ENCODE results near the gene SYT3.
"Not testable (repeated sequence)": the region's sequence is repeated elsewhere in the genome, so short reads cannot be mapped to it uniquely, and the experiment has no call there.

Gene SYT3

DNA sequence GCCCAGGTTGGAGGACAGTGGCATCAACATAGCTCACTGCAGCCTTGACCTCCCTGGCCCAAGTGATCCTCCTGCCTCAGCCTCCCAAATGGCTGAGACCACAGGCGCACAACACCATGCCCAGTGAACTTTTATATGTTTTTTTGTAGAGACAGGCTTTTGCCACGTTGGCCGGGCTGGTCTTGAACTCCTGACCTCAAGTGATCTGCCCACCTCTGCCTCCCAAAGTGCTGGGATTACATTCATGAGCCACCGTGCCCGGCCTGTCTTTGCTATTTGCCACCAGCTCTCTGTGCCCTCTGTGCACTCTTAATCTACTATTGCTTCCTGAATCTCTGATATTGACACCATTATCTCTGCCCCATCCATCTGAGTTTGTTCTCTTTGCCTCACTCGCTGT is 37.2 kb downstream of the SYT3 start:
- DNase-seq = no peak

DNA sequence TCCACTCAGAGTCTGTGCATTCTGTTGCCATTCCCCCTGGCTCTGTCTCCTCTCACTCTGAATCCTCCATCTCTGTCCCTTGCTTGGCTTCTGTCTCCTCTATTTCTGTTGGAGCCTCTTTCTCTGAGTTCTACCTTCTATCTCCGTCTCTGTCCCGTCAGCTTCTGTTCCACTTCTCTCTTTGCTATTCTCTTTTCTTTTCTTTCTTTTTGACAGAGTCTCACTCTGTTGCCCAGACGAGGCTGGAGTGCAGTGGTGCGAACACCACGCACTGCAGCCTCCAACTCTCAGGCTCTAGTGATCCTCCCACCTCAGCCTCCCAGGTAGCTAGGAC is 37.6 kb downstream of the SYT3 start:
- no peak for DNase-seq

DNA sequence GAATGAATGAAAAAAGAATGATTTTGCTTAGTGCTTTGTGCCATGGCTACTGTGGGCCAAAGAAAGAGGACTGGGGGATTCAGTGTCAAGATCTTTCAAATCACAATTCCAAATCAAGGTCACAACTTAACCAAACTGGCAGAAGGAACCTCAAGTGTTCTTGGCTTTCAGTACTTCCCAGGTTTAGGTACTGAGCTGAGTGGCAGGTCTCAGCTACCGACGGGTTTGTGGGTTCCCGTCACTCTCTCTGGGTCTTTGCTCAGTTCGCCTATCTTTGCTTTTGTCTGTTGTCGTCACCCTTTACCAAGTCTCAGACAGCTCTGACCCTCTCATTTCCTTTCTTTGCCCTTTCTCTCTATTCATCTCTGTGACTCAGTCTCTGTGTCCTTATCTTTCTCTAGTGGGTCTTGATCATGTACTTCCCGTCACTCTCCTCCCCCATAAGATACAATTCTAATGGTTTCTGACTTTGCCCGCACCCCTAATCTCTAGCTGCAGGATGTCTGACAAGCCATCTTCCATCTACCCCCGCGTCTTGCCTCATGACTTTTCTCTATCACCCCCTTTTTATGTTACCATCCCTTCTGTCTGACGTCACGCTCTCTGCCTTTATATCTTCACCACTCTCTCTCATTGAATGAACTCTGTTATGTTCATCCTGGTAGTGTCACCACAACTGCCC is 38.1 kb downstream of the SYT3 start:
- no peak for DNase-seq

DNA sequence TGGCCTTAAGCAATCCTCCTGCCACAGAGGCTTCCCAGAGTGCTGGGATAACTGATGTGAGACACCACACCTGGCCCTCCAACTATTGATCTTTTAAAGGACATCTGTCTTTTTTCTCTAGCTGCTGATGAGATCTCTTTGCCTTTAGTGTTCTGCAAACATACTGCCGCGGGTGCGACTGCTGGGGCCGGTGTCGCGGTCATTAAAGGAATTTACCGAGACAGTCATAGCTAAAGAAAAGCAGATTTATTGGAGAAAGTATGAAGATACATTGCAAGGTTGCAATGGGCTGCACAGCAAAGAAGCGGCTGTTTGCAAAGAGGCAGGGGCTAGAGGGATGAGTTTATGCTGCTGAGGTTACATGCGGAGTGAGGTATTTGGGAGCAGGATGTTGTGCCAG is 40.3 kb downstream of the SYT3 start:
- no peak for DNase-seq

DNA sequence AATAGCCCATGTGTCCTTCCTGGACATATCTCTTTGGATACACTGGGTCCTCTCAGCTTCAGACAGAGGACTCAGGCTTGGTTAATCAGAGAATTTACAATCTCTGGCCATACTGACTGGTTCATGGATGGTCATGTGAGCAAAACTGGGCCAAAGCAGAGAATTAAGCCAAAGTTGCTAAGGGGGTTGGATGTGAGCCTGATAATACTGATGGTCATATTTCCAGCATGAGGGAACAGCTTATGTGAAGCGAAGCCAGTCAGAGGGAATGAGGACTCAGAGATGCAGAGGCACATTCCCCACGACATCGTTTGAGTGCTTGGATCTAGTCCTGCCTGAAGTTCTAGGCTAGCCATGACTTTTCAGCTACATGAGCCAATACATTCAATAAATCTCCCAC is 49.5 kb downstream of the SYT3 start:
- DNase-seq = no peak

DNA sequence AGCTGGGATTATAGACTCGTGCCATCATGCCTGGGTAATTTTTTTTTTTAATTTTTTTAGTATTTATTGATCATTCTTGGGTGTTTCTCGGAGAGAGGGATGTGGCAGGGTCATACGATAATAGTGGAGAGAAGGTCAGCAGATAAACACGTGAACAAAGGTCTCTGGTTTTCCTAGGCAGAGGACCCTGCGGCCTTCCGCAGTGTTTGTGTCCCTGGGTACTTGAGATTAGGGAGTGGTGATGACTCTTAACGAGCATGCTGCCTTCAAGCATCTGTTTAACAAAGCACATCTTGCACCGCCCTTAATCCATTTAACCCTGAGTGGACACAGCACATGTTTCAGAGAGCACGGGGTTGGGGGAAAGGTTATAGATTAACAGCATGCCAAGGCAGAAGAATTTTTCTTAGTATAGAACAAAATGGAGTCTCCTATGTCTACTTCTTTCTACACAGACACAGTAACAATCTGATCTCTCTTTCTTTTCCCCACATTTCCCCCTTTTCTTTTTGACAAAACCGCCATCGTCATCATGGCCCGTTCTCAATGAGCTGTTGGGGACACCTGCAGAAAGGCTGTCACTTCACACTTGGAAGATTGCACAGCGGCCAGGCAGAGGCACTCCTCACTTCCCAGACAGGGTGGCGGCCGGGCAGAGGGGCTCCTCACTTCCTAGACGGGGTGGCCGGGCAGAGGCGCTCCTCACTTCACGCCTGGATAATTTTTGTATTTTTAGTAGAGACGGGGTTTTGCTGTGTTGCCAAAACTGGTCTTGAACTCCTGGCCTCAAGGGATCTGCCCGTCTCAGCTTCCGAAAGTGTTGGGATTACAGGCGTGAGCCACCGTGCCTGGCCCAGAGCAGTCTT is 57.7 kb downstream of the SYT3 start:
- not testable (repeated sequence) for DNase-seq

DNA sequence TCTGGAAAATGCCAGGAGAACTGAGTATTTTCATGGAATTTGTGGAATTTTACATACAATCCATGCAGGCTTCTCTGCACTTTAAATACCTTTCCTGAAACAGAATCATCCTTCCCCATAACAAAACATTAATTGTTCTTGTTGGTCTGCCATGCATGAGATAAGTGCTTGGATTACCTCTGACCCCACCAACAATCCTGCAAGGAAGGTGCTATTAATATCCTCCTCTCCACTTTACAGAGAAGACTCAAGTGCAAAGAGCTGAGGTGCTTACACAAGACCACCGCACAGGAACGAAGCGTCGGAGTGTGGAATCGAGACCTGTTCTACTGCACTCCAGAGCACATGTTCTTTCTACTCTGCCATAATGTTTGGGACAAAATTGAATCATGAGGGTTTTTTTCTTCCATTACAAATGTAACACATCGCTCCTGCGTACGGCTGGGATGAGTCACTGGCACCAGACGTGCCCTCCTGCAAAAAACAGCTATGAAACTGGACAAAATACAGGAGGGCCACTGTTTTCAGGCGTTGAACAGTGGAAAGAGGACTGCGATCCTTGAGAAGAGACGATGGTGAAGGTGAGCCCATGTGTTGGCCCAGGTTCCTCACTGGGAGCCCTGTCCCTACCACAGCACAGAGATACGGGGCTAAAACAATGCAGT is 58.6 kb downstream of the SYT3 start:
- no peak for DNase-seq

DNA sequence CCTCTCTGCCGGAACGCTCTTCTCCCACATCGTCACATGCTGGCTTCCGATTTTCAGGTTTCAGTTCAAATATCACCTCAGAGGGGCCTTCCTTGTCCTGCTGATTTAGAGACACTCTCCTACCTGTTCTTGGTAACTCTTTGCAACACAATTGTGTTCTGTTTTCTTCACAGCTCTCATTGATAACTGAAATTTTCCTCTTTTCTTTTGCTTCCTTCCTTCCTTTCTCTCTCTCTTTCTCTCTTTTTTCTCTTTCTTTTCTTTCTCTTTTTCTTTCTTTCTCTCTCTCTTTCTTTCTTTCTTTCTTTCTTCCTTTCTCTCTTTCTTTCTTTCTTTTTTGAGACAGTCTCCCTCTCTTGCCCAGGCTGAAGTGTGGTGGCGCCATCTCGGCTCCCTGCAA is 59.4 kb downstream of the SYT3 start:
- DNase-seq = no peak

DNA sequence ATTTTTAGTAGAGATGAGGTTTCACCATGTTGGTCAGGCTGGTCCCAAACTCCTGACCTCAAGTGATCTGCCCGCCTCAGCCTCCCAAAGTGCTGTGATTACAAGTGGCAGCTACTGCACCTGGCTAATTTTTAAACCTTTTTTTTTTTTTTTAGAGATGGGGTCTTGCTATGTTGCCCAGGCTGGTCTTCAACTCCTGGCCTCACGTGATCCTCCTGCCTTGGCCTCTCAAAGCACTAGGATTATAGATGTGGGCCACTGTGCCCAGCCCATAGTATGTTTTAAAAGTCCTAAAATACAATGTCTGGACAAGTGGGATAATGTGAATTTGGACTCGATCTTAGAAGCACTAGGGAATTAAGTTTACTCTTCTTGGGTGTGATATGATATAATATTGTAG is 62.9 kb downstream of the SYT3 start:
- not testable (repeated sequence) for DNase-seq

DNA sequence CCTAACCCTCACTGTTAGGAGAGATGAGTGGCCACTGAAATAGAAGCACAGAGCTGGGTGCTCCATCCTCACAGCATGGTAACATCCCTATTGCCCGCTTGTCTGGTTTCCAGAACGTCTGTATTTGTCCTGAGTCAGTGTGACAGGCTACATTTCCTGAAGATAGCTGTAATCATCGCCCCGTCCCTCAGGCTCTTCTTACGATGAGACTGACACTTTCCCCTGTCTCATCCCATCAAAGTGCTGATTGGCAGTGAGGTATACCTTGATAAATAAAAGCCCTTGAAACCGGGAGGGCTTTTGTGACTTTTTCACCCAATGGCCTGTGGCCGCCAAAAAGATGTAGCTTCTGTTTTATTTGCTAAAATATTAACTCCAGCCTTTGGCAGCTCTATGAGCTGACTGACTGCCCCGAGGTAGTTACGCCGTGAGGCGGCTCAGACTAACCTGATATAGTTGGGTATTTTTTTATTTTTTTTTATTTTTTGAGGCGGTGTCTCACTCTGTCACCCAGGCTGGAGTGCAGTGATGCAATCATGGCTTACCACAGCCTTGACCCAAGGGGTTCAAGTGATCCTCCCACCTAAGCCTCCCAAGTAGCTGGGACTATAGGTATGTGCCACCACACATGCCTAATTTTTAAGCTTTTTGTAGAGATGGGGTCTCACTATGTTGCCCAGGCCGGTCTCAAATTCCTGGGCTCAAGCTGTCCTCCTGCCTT is 65.8 kb downstream of the SYT3 start:
- DNase-seq = no peak
